GM18867 (cell line): ENCODE results near the gene PRRG2.

Experiments used
- ATAC-seq: cut with Tn5 transposase; IDR thresholded peaks from one replicate; pipeline ENCODE4 v1.9.1; 2021; ENCODE audit warnings: mild to moderate bottlenecking, moderate library complexity; ENCODE audit not compliant: unreplicated experiment

PRRG2 gene

DNA sequence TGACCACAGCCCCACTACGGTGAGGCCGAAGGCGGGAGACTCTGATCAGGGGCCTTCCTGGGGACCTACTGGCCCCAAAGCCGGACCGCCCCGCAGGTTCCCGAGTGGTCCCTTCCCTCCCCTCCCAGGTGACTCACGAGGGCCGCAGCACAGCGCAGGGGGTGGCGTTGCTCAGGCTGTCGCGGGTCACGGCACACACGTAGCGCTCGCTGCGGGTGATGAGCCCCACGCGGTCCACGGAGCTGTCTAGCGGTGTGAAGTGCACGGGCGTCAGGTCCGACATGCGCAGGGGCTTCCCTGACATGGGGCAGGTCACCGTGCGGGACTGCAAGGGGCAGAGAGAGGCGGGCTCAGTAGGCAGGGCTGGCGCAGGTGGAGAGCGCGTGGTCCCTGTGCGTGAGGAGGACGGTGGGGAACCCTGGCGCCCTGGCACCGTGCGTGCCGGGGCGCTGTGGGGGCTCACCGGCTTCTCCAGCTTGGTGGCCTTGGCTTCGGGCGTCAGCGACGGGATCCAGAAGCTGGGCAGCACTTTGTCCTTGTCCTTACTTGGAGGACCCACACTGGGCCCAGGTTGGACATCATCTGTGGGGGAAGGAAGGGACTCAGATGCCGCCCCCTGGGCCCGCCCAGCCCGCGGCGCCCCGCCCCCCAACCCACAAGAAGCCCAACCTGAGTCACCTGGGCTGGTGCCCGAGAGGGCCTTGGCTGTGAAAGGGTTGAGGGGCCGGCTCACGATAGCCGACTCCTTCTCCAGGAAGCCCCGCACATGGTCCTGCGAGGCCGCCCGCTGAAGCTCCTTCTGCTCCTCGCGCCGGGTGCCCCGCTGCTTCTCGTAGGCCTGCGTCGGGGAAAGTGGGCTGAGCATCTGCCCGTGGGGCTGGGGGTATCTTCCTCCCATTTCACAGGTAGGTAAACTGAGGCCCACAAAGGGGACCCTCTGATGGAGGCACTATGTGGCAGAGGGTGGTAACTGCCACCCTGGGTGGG is 24.4 kb upstream of the PRRG2 start:
- no peak for ATAC-seq

DNA sequence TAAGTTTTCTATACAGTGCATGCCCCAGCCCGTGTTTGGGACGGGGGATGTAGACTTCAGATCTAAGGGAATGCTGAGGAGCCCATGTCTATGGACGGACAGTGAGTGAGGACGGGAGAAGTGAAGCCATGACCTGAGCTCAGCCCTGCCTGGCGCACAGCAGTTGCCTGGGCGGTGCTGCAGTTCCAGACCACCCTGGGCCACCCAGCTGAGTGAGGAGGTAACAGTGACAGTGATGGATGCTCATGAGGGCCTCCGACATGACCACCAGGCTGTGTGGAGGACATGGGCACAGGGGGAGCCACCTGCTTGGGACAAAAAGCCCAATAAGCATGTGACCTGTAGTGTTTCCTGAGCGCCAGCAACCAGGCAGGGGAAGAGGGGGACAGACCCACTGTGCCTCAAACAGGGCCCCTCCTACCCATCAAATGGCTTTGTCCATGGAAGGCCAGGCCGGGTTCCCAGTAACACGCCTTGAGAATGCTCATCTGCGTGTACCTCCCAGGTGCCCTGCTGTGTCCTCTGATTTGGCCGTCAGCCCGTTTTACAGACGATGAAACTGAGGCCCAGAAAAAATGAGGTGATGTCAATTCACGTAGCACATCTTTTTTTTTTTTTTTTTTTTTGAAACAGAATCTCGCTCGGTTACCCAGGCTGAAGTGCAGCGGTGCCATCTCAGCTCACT is 23.3 kb upstream of the PRRG2 start:
- ATAC-seq = no peak

DNA sequence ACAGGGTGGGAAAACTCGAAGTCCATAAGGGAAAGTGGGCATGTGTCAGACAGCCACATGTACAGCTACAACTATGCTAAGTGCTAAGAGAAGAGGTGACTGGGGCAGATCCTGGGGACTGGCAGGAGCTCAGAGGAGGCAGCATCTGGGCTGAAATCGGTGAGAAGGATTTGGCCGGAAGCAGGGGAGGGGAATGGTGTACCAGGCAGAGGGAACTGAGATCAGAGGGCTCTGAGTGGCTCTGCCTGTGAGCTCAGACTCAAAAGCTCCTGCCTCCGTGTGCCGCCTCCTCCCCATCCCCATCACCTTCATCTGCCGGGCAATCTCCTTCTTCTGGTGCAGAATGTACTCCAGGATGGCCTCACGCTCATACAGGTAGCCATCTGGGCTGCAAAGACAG is 22.5 kb upstream of the PRRG2 start:
- ATAC-seq = no peak

DNA sequence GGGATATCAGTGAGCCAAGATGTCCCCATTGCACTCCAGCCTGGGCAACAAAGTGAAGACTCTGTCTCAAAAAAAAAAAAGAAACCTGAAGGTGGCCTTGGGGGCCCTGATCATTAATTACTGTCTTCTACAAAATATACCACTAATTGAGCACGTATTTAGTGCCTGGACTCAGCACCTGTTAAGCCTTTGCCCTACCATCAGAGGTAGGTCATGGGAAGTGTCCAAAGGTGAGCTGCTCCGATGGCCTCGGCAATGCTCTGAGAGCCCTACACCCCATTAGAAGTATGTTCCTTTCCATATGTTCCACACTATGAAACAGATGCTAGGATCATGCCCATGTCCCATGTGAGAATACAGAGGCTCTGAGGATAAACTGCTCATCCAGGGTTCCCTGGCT is 21.7 kb upstream of the PRRG2 start:
- no peak for ATAC-seq

DNA sequence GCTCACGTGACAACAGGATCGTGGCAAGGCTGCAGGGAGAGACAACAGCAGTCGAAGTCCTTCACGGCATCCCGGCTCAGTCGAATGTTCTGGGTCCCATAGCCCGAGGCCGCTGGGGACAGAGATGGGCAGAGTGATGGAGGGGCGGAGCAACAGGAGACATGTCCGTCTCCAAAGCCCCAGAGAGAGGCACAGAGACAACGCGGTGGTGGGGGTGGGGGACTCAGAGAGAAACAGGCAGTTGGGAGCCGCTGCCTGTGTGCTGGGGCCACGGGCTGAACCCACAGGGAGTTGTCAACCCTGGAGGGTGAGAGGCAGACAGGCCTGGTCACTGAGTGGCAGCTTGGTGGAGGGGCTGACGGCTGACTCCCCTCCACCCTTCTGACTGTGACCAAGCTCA is 21.2 kb upstream of the PRRG2 start:
- ATAC-seq = no peak

DNA sequence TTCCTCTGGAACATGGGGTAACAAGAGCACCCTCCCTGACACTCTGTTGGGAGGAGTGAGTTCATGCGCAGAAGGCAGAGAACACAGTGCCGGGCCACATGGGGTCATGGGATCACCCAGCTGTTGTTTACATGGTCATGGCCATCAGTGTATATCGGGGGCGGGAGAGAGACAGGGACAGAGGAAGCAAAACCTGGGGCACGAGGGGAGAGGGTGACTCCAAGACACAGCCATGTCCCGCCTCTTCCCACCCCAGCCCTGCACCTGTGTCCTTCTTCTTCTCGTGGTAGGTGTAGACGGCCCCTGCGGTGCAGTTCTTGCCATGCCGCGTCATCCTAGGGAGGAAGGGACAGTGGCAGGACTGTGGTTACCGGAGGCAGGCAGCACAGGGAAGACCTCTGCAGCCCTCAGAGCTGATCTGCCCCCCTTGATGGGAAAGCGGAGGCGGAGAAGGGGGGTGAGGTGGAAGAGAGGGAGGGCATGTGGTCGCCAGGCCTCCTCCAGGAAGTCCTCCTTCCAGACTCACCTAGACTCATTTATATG is 20.7 kb upstream of the PRRG2 start:
- ATAC-seq = no peak

DNA sequence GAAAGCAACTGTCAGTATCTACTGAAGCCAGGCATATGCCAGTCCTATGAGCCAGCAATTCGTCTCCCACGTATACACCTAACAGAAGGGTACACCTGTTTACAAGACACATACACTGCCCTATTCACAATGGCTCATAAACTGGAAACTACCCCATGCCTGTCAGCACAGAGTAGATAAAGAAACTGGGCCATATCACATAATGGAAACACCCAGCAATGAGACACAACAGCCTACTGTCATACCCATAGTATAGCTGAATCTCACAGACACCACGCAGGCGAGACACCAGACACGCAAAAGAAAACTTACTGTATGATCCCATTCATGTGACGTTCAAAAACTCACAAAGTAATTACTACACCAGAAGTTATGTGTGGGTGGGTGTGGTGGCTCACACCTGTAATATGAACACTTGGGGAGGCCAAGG is 16.5 kb upstream of the PRRG2 start:
- no peak for ATAC-seq

DNA sequence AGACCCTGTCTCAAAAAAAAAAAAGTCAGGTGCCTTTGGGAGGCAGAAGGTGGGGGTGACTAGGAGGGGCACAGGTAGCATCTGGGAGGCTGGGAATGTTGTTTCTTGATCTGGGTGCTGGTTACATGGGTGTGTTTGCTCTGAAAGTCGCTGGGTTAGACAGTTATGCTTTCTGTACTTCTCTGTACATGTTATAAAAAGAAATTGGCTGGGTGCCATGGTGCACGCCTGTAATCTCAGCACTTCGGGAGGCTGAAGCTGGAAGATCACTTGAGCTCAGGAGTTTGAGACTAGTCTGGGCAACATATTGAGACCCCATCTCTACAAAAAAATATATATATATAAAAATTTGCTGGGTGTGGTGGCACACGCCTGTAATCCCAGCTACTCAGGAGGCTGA is 15.9 kb upstream of the PRRG2 start:
- no peak for ATAC-seq

DNA sequence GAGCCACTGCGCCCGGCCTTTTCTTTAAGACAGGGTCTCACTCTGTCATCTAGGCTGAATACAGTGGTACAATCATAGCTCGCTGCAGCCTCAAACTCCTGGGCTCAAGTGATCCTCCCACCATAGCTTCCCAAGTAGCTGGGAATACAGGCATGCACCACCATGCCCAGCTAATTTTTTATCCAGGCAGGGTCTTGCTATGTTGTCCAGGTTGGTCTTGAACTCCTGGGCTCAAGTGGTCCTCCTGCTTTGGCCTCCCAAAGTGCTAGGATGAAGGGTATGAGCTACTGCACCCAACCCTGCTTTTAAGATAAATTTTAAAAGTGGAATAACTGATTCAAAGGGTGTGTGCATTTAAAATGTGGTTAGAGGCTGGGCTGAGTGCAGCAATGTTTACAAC is 14.8 kb upstream of the PRRG2 start:
- no peak for ATAC-seq

DNA sequence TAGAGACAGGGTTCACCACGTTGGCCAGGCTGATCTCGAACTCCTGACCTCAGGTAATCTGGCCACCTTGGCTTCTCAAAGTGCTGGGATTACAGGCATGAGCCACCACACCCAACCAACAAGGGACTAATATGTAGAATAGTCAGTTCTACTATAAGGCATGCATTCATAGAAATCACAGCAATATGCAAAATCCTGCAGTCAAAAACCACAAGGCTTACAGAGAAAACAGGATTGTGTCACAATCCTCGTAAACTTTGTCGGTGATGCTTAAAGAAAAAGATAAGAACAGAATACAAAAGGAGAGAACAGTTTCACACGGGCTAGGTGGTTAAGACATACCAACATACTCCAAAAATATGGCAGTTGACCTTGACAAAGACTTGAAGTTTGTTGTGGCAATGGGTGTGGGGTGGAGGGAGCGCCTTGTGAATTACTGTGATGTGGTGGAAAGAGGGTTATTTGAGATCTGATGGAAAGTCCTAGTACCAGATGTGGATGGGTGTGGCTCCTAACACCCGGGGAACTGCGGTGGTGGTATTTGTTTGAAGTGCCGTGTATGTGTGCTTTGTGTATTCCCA is 13.2 kb upstream of the PRRG2 start:
- no peak for ATAC-seq

DNA sequence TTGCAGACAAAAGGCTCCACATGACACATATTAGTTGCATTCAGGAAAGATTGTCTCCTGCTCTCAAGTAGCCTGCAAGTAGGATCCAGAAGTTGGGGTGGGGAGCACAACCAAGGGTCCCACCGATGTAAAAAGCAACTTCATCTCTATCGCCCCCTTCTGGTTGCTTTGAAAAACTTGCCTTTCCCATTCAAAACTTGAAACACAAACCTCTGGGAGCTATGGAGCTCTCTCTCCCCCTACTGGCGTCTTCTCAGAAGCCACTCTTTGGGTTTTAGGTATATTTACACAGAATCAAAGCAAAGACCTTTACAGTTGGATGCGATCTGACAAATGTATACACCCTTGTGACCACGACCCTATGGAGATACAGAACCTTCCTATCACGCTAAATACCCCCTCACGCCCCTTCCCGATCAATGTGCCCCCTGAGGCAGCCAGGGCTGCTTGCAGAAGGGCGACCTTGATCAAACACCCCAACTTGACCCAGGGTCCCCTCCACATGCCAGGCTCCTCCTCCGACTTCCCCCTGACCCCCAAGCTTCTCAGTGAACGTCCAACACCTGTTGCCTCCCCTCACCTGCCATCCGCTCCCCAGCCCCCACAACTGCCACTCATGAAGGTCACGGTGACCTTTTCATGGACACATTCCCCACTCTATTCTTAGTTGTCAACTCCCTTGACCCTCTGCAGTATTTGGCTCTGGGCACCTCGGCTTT is 10.8 kb upstream of the PRRG2 start:
- ATAC-seq = no peak

DNA sequence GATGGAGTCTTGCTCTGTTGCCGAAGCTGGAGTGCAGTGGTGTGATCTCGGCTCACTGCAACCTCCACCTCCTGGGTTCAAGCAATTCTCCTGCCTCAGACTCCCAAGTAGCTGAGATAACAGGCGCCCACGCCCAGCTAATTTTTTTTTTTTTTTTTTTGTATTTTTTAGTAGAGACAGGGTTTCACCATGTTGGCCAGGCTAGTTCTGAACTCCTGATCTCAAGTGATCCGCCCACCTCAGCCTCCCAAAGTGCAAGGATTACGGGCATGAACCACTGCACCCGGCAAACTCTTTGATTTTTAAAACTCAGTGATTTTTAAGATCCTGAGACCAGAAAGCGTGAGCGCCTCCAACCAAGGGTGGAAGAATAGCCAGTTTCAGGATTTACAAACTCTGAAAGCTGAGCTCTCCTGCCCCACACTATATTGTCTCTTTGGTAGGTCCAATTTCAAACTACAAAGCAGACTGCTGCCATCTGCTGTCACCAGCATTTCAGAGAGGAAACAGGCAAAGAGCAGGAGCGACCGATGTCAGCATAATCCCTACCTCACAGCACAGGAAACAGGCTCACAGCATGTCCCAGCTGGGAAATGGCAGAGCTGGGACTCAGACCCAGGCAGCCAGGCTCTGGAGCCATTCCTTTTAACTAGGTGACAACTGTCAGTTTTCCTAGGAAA is 10.0 kb upstream of the PRRG2 start:
- no peak for ATAC-seq

DNA sequence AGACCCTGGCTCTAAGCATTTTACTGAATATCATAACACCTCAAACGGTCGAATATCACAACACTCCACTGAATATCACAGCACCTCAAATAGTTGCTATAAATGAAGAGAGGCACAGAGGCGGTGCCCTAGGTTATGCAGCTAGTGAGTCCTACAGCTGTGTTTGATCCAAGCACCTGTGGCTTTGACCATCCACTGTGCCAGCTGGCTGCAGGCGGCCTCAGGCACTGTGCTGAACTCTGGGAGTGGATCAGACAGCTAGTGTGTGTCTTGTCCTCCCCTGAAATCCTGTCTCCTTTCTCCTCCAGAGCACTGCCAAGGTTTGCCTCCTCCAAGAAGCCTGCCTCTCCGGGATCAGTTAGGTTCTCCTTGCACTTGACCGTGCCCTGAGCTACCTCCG is 8.1 kb upstream of the PRRG2 start:
- ATAC-seq = no peak

DNA sequence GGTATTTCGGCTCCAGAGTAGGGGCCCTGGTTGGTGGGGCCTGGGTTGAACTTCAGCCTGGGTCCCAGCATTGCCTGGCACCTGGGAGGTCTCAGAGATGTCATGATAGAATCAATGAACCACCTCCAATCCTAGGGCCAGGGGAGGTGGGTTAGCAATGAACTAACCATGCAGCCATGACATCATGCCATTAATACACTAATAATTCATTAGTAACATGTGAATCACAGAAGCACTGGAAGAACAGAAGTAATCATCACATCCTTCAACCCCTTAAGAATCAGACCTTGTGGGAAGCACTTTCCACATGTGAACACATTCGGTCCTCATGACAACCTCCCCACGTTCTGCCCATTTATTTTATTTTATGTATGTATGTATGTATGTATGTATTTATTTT is 7.7 kb upstream of the PRRG2 start:
- no peak for ATAC-seq

DNA sequence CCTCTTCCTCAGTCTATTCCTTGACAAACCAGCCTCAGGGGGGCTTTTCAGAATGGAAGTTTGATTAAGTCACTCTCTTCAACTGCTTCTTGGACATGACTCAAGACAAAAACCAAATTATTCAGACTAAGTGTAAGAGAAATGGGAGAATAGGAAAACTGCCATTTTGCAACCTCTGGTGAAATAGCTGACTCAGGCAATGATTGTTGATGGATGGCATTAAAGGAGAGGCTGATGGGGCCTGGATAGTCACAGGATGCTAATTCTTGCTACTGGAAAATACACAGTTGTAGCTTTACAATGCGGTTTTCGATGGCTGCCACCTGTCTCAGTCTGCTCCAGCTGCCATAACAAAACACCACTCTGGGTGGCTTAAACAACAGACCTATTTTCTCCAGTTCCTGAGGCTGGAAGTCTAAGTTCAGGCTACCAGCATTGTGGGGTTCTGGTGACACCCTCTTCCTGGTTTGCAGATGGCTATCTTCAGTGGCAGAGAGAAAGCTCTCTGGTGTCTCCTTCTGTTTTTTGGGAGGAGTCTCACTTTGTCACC is 6.8 kb upstream of the PRRG2 start:
- no peak for ATAC-seq

DNA sequence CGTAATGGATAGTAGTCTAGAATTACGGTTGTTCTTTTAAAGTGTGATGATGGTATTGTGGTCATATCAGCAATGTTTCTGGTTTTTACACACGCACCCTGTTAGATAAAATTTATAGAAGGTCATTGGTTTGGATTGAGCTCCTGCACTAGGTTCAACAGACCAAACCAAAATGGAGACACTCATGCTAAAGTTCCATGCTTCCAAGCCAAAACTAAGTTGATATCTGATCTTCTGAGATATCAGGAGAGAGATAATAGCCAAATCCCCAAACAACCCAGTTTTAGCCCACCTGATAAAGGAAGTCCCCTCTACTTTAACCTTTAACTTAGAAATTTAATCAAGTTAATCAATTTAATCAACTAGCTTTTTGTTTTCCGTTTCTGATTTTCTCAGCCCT is 1.9 kb upstream of the PRRG2 start:
- no peak for ATAC-seq

DNA sequence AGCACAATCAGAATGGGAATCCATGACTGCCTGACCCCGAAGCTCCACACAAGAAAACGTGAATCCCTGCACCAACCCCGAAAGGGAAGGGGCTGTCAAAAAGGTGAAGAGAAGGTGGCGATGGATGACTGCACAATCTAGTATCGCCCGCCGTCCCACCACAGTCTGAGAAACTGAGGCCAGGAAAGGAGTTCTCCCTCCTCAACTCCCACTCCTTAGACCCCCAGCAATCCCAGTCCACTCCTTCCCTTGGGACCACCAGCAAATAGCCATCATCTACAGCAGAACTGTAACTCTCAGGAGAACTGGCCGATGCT is 1.2 kb upstream of the PRRG2 start:
- no peak for ATAC-seq

DNA sequence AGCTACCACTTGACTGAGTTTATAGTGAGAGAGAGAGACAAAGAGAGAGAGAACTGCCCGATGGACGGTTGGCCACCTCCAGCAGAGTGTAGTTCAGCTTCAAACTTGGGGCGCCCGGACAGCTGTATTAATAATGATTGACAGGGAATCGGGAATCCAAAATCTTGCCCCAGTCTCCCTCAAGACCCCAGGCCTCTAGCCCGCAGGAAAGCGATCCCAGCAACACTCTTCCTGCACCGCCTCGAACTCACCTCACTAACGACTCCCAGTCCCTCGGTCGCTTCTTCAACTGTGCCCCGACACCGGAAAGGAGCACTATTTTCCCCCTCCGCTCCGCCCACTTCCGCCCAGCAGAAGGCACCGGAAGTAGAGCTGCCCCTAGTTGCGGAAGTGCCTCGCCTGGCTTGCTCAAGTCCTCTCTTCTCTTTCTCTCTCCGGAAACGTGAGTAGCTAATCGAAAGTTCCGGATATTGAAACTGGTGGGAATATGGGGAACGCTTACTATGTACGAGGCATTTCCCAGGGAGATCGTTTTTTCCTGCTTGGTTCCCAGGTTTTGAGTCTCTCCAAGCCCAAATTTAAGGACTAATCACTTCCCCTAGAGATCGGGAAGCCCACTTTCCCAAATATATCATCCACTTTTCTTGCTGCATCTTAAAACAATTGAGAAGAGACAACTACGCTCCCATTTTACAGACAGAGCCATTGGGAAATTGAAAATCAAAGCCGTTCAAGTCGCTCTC is 681 bp upstream of the PRRG2 start, which contains the start of gene NOSIP:
Gene NOSIP, minus strand, starts transcription at position 293 of the 743 bp plus-strand sequence. CDS start 19,865 bp downstream, outside the sequence.
- ATAC-seq = peak; percentile 90

DNA sequence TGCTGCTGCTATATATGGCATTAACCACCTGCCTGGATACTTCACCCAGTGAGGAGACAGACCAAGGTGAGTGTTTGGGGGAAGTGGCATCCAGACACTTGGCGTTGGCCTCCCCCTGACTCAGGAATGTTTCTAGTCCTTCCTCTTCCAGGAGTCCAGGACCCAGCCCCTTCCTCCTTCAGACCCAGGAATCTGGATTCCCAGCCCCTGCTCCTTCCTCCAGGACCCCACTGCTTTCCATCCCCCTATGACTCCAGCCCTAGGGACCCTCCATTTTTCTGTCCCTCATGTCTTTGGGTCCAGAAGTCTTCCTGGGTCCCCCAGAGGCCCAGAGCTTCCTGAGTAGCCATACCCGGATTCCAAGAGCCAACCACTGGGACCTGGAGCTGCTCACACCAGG is 2.1 kb downstream of the PRRG2 start:
- ATAC-seq = no peak
